ENCODE measurements around the gene SERPINI1.
"Not testable (repeated sequence)": the region's sequence is repeated elsewhere in the genome, so short reads cannot be mapped to it uniquely, and the experiment has no call there.

SERPINI1 gene

DNA sequence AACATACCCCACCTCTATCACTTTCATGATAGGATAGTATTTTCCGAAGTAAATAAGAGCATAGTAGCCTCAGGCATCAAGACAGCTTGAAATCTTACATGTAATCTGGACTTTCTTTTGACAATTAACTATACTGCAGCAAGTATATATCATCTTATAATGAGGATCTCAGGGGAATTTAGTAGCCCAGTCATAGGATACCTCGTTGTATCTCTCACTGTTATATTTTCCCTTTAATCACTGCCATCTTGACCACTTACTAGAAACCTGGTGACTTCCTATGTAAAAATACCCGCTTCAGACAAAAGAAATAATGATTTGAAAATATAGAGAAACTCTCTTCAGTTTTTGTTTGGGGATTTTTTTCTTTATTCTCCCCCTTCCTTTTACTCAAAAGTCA is 88.2 kb downstream of the SERPINI1 start:
- Histone ChIP-seq H3K36me3 (ENCODE audit: control insufficient read depth, insufficient read depth, low read length) (no peaks in the 10 kb centered on the region), H3K4me1 (ENCODE audit: control insufficient read depth, insufficient read depth, low read length) (no peaks in the 10 kb centered on the region), H3K27me3 (ENCODE audit: control insufficient read depth, insufficient read depth, low read length) (no peaks in the 10 kb centered on the region), H3K4me3 (ENCODE audit: low read depth, low read length) (no peak overlapping the region), H3K9ac (ENCODE audit: low read depth, low read length) (no peak overlapping the region), H3K9me3 (ENCODE audit: control insufficient read depth, insufficient read depth, low read length) (no peaks in the 10 kb centered on the region), H3K27ac (ENCODE audit: low read depth, low read length) (no peak overlapping the region)

GRCh38 chr3:167827588-167827987 is 92.1 kb downstream of the SERPINI1 start:
- not testable (repeated sequence) for H3K36me3 ChIP-seq (ENCODE audit: control insufficient read depth, insufficient read depth, low read length); H3K27ac ChIP-seq (ENCODE audit: low read depth, low read length); H3K9me3 ChIP-seq (ENCODE audit: control insufficient read depth, insufficient read depth, low read length); H3K9ac ChIP-seq (ENCODE audit: low read depth, low read length); H3K4me3 ChIP-seq (ENCODE audit: low read depth, low read length); H3K4me1 ChIP-seq (ENCODE audit: control insufficient read depth, insufficient read depth, low read length); H3K27me3 ChIP-seq (ENCODE audit: control insufficient read depth, insufficient read depth, low read length)

- Histone ChIP-seq H3K9me3 (ENCODE audit: control insufficient read depth, insufficient read depth, low read length) (no peaks in the 10 kb centered on the region), H3K36me3 (ENCODE audit: control insufficient read depth, insufficient read depth, low read length) (no peaks in the 10 kb centered on the region), H3K27me3 (ENCODE audit: control insufficient read depth, insufficient read depth, low read length) (no peaks in the 10 kb centered on the region), H3K4me1 (ENCODE audit: control insufficient read depth, insufficient read depth, low read length) (no peaks in the 10 kb centered on the region), H3K4me3 (ENCODE audit: low read depth, low read length) (no peak overlapping the region), H3K9ac (ENCODE audit: low read depth, low read length) (no peak overlapping the region), H3K27ac (ENCODE audit: low read depth, low read length) (no peak overlapping the region)
Observed at GRCh38 chr3:167829071-167829470, 93.5 kb downstream of the SERPINI1 start.

DNA sequence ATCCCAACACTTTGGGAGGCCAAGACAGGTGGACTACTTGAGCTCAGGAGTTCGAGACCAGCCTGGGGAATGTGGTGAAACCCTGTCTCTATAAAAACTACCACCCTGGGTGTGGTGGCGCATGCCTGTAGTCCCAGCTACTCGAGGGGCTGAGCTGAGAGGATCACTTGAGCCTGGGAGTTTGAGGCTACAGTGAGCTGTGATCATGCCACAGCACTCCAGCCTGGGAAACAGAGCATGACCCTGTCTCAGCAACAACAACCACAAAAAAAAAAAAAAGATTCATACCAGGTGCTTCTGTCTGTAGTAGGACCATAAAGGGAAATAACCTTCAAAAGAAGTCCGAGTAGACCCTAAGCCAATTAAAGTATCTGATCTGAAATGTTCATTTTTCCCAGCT is 94.5 kb downstream of the SERPINI1 start:
- Histone ChIP-seq H3K9ac (ENCODE audit: low read depth, low read length) (no peak overlapping the region), H3K36me3 (ENCODE audit: control insufficient read depth, insufficient read depth, low read length) (no peaks in the 10 kb centered on the region), H3K27ac (ENCODE audit: low read depth, low read length) (no peak overlapping the region), H3K4me1 (ENCODE audit: control insufficient read depth, insufficient read depth, low read length) (no peaks in the 10 kb centered on the region), H3K9me3 (ENCODE audit: control insufficient read depth, insufficient read depth, low read length) (no peaks in the 10 kb centered on the region), H3K4me3 (ENCODE audit: low read depth, low read length) (no peak overlapping the region), H3K27me3 (ENCODE audit: control insufficient read depth, insufficient read depth, low read length) (no peaks in the 10 kb centered on the region)

DNA sequence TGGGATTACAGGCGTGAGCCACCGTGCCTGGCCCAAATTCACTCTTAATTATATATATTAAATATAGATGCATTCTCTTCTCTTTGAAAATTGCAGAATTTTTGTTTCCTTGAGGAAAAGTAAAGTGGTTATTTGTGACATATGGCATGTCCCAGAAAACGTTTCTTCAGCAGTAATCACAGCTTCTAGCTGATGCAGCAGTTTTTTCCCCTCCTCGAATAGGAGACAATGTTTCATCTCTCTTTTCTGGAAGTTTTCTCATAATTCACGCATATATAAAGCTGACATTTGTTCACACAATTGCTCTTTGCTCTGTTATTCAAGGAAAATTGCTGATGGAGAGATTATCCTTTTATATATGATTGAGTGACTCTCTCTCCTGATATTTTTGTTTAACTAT is 99.8 kb downstream of the SERPINI1 start:
- Histone ChIP-seq H3K9ac (ENCODE audit: low read depth, low read length) (no peak overlapping the region), H3K9me3 (ENCODE audit: control insufficient read depth, insufficient read depth, low read length) (no peaks in the 10 kb centered on the region), H3K4me3 (ENCODE audit: low read depth, low read length) (no peak overlapping the region), H3K27ac (ENCODE audit: low read depth, low read length) (no peak overlapping the region), H3K27me3 (ENCODE audit: control insufficient read depth, insufficient read depth, low read length) (no peaks in the 10 kb centered on the region), H3K4me1 (ENCODE audit: control insufficient read depth, insufficient read depth, low read length) (no peaks in the 10 kb centered on the region), H3K36me3 (ENCODE audit: control insufficient read depth, insufficient read depth, low read length) (no peaks in the 10 kb centered on the region)

- Histone ChIP-seq H3K4me1 (ENCODE audit: control insufficient read depth, insufficient read depth, low read length) (no peaks in the 10 kb centered on the region), H3K4me3 (ENCODE audit: low read depth, low read length) (no peak overlapping the region), H3K9ac (ENCODE audit: low read depth, low read length) (no peak overlapping the region), H3K27ac (ENCODE audit: low read depth, low read length) (no peak overlapping the region), H3K27me3 (ENCODE audit: control insufficient read depth, insufficient read depth, low read length) (no peaks in the 10 kb centered on the region), H3K9me3 (ENCODE audit: control insufficient read depth, insufficient read depth, low read length) (no peaks in the 10 kb centered on the region), H3K36me3 (ENCODE audit: control insufficient read depth, insufficient read depth, low read length) (no peaks in the 10 kb centered on the region)
Observed at GRCh38 chr3:167835953-167836352, 100.4 kb downstream of the SERPINI1 start.

- Histone ChIP-seq H3K27ac (ENCODE audit: low read depth, low read length) (no peak overlapping the region), H3K4me1 (ENCODE audit: control insufficient read depth, insufficient read depth, low read length) (no peaks in the 10 kb centered on the region), H3K4me3 (ENCODE audit: low read depth, low read length) (no peak overlapping the region), H3K36me3 (ENCODE audit: control insufficient read depth, insufficient read depth, low read length) (no peaks in the 10 kb centered on the region), H3K9ac (ENCODE audit: low read depth, low read length) (no peak overlapping the region), H3K27me3 (ENCODE audit: control insufficient read depth, insufficient read depth, low read length) (no peaks in the 10 kb centered on the region), H3K9me3 (ENCODE audit: control insufficient read depth, insufficient read depth, low read length) (no peaks in the 10 kb centered on the region)
Observed at GRCh38 chr3:167837466-167837865, 101.9 kb downstream of the SERPINI1 start.

DNA sequence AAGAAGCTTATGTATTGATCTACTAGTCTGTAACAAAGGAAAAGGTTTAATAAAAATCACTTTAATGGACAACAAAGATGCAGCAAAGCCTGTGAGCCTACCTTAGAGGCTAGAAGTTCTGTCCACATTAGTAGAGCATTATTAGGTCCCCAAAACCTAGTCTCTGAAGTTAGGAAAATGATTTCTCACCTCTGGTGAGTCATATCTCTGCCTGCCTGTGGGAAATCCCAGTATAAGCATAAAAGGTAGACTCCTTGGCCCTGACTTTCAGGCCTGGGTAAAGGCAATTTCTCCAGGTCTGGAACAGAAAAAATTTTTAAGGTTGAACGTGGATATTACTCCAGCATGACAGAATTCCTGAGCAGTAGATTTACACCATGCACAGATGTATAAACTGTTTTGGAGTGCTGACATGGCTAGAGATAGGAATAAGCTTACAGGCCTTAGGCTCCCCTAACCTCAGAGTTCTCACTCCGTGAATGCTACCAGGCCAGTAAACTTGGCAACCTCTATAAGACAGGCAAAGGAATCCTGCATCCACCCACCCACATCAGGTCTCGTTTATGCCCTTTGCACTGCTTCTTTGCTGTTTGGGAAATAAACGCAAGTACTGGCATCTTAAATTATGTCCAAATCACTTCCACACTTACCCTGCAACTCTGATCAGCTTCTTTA is 104.1 kb downstream of the SERPINI1 start:
- H3K4me1 ChIP-seq (ENCODE audit: control insufficient read depth, insufficient read depth, low read length): no peaks in the 10 kb centered on the region
- no peaks in the 10 kb centered on the region for H3K9me3 ChIP-seq (ENCODE audit: control insufficient read depth, insufficient read depth, low read length)
- no peak overlapping the region for H3K4me3 ChIP-seq (ENCODE audit: low read depth, low read length)
- H3K9ac ChIP-seq (ENCODE audit: low read depth, low read length): no peak overlapping the region
- H3K27me3 ChIP-seq (ENCODE audit: control insufficient read depth, insufficient read depth, low read length): no peaks in the 10 kb centered on the region
- no peak overlapping the region for H3K27ac ChIP-seq (ENCODE audit: low read depth, low read length)
- H3K36me3 ChIP-seq (ENCODE audit: control insufficient read depth, insufficient read depth, low read length): no peaks in the 10 kb centered on the region

DNA sequence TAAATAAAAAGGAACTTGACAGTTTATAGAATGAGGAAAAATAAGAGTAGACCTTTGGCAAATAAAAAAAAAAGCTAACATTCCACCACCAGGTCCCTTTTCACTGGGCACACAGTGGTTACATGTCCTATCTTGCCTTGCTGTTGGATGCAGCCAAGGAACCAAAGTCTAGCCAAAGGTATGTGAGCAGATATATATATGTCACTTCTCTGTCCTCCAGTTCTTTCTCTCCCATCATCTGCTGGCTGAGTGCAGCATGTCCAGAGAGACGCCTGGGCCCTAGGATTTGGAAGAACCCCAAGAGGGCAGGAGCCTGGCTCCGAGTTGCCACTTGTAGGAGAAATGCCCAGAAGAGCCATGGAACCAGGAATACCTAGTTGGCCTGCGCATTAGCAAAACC is 104.7 kb downstream of the SERPINI1 start:
- no peaks in the 10 kb centered on the region for H3K36me3 ChIP-seq (ENCODE audit: control insufficient read depth, insufficient read depth, low read length)
- no peak overlapping the region for H3K4me3 ChIP-seq (ENCODE audit: low read depth, low read length)
- no peak overlapping the region for H3K27ac ChIP-seq (ENCODE audit: low read depth, low read length)
- no peak overlapping the region for H3K9ac ChIP-seq (ENCODE audit: low read depth, low read length)
- H3K27me3 ChIP-seq (ENCODE audit: control insufficient read depth, insufficient read depth, low read length): no peaks in the 10 kb centered on the region
- no peaks in the 10 kb centered on the region for H3K4me1 ChIP-seq (ENCODE audit: control insufficient read depth, insufficient read depth, low read length)
- no peaks in the 10 kb centered on the region for H3K9me3 ChIP-seq (ENCODE audit: control insufficient read depth, insufficient read depth, low read length)

DNA sequence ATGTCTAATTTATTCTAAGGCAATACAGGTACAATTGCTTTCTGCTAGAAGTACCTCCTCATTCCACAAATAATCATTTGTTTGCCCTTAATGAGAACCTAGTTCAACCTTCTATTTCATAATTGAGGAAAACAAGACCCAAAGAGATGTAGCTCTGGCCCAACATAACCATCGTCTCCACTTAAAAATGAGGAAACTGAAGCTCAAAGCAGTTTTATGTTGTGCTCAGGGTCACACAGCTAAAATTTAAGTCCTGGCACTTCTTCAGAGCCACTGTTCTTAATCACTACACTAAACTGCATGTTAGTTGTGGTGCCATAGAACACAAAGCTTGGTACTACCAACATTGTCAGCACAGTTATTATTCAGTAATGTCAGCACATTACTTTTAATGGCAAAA is 108.0 kb downstream of the SERPINI1 start:
- Histone ChIP-seq H3K4me3 (ENCODE audit: low read depth, low read length) (no peak overlapping the region), H3K27ac (ENCODE audit: low read depth, low read length) (no peak overlapping the region), H3K27me3 (ENCODE audit: control insufficient read depth, insufficient read depth, low read length) (no peaks in the 10 kb centered on the region), H3K4me1 (ENCODE audit: control insufficient read depth, insufficient read depth, low read length) (no peaks in the 10 kb centered on the region), H3K9ac (ENCODE audit: low read depth, low read length) (no peak overlapping the region), H3K9me3 (ENCODE audit: control insufficient read depth, insufficient read depth, low read length) (0 out of 2 replicates have a peak, but pooled peaks cover 3% of the 10 kb centered on the region), H3K36me3 (ENCODE audit: control insufficient read depth, insufficient read depth, low read length) (no peaks in the 10 kb centered on the region)

- Histone ChIP-seq H3K4me3 (ENCODE audit: low read depth, low read length) (no peak overlapping the region), H3K9me3 (ENCODE audit: control insufficient read depth, insufficient read depth, low read length) (0 out of 2 replicates have a peak, but pooled peaks cover 3% of the 10 kb centered on the region), H3K27me3 (ENCODE audit: control insufficient read depth, insufficient read depth, low read length) (no peaks in the 10 kb centered on the region), H3K9ac (ENCODE audit: low read depth, low read length) (no peak overlapping the region), H3K36me3 (ENCODE audit: control insufficient read depth, insufficient read depth, low read length) (no peaks in the 10 kb centered on the region), H3K27ac (ENCODE audit: low read depth, low read length) (no peak overlapping the region), H3K4me1 (ENCODE audit: control insufficient read depth, insufficient read depth, low read length) (no peaks in the 10 kb centered on the region)
Observed at GRCh38 chr3:167843886-167844285, 108.4 kb downstream of the SERPINI1 start.
